NCI-H82 (cell line): ENCODE results near the gene DDX49.

Experiments used
- DNase-seq: peaks from one replicate; lab custom pipeline; 2025; lab: John Stamatoyannopoulos, UW

The DDX49 gene

DNA sequence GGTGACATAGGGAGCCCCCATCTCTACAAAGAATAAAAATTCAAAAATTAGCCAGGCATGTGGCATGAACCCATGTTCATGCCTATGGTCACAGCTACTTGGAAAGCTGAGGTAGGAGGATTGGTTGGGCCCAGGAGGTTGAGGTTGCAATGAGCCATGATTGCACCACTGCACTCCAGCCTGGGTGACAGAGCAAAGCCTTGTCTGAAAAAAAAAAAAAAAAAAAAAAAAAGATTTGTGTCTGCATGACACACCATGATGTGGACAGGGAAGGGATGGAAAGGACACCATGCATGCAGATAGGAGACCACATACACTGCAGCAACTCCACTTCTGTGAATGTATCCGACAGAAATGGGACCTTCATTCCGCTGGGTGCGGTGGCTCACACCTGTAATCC is 55.5 kb downstream of the DDX49 start:
- DNase-seq: no peak

- no peak for DNase-seq
Observed at GRCh38 chr19:18975869-18976268, 56.4 kb downstream of the DDX49 start.
